Urinary bladder (tissue), 4 donors: ENCODE results near the gene CEACAM5. TPM values are rescaled to one million over a fixed set of nuclear protein-coding genes. Genes with fewer than 3 reads are reported as not detected.
"Not testable (repeated sequence)": the region's sequence is repeated elsewhere in the genome, so short reads cannot be mapped to it uniquely, and the experiment has no call there.

Source experiments
- DNase-seq: peaks from one replicate; pipeline ENCODE4 v3.0.0-alpha.2; 2015; ENCODE audit errors: extremely low spot score
- H3K27ac ChIP-seq: one replicate; pipeline ENCODE4 v1.5.1; 2013; ENCODE audit warnings: low read depth, mild to moderate bottlenecking, moderate library complexity
- H3K36me3 ChIP-seq: one replicate; pipeline ENCODE4 v1.6.1; 2013; ENCODE audit warnings: mild to moderate bottlenecking, moderate library complexity; ENCODE audit not compliant: insufficient read depth
- H3K4me1 ChIP-seq: one replicate; pipeline ENCODE4 v1.6.1; 2013; ENCODE audit warnings: mild to moderate bottlenecking, moderate library complexity; ENCODE audit not compliant: insufficient read depth
- H3K4me3 ChIP-seq: one replicate; pipeline ENCODE4 v1.5.1; 2013; ENCODE audit warnings: low read depth, low read length
- WGBS: extraction: QIAGEN DNeasy Blood & Tissue Kit; methylation state at CpG from one replicate; pipeline ENCODE4 v1.1.7; 2013; 5-methylcytosine and 5-hydroxymethylcytosine counted together
- polyA plus RNA-seq: library from polyadenylated mRNA; stranded (reverse); fragments of 200-250 nt; gene quantifications from one replicate; pipeline ENCODE4 v1.2.3, GENCODE V29; 2013
- total RNA-seq: library from RNA; depleted of rRNA; stranded (reverse); fragments of >200 nt; gene quantifications from one replicate; pipeline ENCODE4 v1.2.3, GENCODE V29; 2014
- donor health status: healthy with polysubstance abuse.
- donor health status: healthy.

The CEACAM5 gene
- total and polyA plus RNA-seq, 2 donors, result not detected

DNA sequence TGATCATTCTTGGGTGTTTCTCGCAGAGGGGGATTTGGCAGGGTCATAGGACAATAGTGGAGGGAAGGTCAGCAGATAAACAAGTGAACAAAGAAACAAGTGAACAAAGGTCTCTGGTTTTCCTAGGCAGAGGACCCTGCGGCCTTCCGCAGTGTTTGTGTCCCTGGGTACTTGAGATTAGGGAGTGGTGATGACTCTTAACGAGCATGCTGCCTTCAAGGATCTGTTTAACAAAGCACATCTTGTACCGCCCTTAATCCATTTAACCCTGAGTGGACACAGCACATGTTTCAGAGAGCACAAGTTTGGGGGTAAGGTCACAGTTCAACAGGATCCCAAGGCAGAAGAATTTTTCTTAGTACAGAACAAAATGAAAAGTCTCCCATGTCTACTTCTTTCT is 59.7 kb downstream of the CEACAM5 start:
- not testable (repeated sequence) for H3K4me1 ChIP-seq, H3K27ac ChIP-seq, H3K4me3 ChIP-seq, H3K36me3 ChIP-seq, DNase-seq
- 62% methylated on average over 5 of the region's 5 CpGs for WGBS

DNA sequence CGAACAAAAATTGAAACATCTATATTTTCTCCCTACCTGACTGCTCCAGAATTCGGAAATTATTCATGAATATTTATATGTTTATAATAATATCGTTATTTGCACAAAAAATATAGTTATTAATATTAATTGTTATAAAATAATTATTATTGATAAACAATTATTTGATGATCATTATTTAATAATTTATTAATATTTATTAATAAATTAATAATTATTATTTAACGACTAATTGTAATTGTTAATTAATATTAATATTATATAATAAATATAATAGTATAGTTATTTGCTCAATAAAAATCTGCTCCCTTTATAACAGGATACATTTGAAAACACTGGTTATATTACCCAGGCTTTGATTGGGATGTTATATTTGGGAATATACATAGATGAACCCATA is 61.2 kb downstream of the CEACAM5 start:
- H3K4me3 ChIP-seq, result no peak overlapping the region
- DNase-seq, result no peak
- no peak overlapping the region for H3K27ac ChIP-seq
- no peaks in the 10 kb centered on the region for H3K36me3 ChIP-seq
- WGBS, result 93% methylated on average over 4 of the region's 4 CpGs
- H3K4me1 ChIP-seq, result no peaks in the 10 kb centered on the region

DNA sequence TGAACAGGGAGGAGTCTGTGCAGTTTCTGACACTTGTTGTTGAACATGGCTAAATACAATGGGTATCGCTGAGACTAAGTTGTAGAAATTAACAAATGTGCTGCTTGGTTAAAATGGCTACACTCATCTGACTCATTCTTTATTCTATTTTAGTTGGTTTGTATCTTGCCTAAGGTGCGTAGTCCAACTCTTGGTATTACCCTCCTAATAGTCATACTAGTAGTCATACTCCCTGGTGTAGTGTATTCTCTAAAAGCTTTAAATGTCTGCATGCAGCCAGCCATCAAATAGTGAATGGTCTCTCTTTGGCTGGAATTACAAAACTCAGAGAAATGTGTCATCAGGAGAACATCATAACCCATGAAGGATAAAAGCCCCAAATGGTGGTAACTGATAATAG is 63.0 kb downstream of the CEACAM5 start:
- no peak for DNase-seq
- H3K27ac ChIP-seq, result no peak overlapping the region
- H3K4me1 ChIP-seq, result no peaks in the 10 kb centered on the region
- no peaks in the 10 kb centered on the region for H3K36me3 ChIP-seq
- H3K4me3 ChIP-seq, result no peak overlapping the region
- WGBS, result 90% methylated on average over 2 of the region's 2 CpGs

DNA sequence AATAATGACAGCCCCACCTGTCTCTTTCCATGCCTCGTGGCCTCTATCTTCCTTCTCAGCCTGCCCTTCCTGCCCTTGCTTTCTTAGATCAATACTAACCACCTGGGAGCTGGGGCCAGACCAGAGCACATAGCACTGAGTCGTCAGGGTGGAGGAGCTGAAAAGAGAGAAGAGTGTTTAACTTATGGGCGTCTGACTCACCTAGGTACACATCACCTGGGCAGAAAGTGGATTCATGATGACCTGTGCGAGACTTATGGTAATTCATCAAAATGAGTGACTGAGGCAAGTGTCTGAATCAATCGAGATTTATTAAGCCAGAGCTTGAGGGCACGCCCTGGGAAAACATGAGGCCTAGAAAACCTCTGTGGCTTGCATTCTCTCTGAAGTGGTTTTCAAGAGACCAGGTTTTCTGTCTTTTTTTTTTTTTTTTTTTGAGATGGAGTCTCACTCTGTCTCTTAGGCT is 66.1 kb downstream of the CEACAM5 start:
- Histone ChIP-seq H3K27ac (no peak overlapping the region), H3K4me3 (no peak overlapping the region), H3K36me3 (no peaks in the 10 kb centered on the region), H3K4me1 (no peaks in the 10 kb centered on the region)
- WGBS, result 65% methylated on average over 6 of the region's 6 CpGs
- peak; percentile 21 for DNase-seq

DNA sequence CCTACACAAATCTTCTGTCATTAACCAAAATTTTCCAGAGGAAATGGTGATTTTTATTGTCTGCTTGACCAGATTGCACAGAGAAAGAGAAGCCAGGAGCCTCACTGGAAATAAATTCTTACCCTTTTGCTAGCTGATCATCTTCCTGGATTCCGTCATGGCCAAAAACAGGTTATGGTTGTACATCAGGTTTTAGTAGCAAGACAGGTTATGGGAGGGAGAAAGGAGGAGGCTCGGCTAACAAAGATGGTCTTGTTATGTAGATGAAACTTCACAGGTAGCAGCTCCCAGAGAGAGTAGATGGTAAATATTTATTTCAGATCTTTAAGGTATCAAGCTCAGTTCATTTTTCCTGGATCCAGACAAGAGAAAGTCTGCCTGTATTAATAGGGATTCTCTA is 68.3 kb downstream of the CEACAM5 start:
- peak; percentile 26 for DNase-seq
- Histone ChIP-seq H3K27ac (no peak overlapping the region), H3K4me1 (no peaks in the 10 kb centered on the region), H3K4me3 (no peak overlapping the region), H3K36me3 (no peaks in the 10 kb centered on the region)
- 64% methylated on average over 2 of the region's 2 CpGs for WGBS

Other genes starting within 250 kb of the CEACAM5 start
- gene CEACAM21, start 132.5 kb upstream of the CEACAM5 start, total RNA-seq, result 2.1 TPM
- gene CEACAM21, start 132.5 kb upstream of the CEACAM5 start, polyA plus RNA-seq, result 0.90 TPM
- gene CEACAM4, start 81.6 kb upstream of the CEACAM5 start, total RNA-seq, result not detected
- gene CEACAM4, start 81.6 kb upstream of the CEACAM5 start, polyA plus RNA-seq, result 1.6 TPM
- not detected for gene CEACAM7, start 20.4 kb upstream of the CEACAM5 start, total RNA-seq
- not detected for gene CEACAM7, start 20.4 kb upstream of the CEACAM5 start, polyA plus RNA-seq
- 2.2 TPM for gene CEACAM6, start 46.9 kb downstream of the CEACAM5 start, total RNA-seq
- not detected for gene CEACAM6, start 46.9 kb downstream of the CEACAM5 start, polyA plus RNA-seq
- not detected for gene CEACAM3, start 88.0 kb downstream of the CEACAM5 start, total RNA-seq
- not detected for gene CEACAM3, start 88.0 kb downstream of the CEACAM5 start, polyA plus RNA-seq
- not detected for gene LYPD4, start 136.1 kb downstream of the CEACAM5 start, total RNA-seq
- gene LYPD4, start 136.1 kb downstream of the CEACAM5 start, polyA plus RNA-seq, result not detected
- gene DMRTC2, start 136.4 kb downstream of the CEACAM5 start, total RNA-seq, result not detected
- not detected for gene DMRTC2, start 136.4 kb downstream of the CEACAM5 start, polyA plus RNA-seq
- 377 TPM for gene RPS19, start 151.6 kb downstream of the CEACAM5 start, total RNA-seq
- 1,600 TPM for gene RPS19, start 151.6 kb downstream of the CEACAM5 start, polyA plus RNA-seq
- 0.37 TPM for gene CD79A, start 168.7 kb downstream of the CEACAM5 start, total RNA-seq
- gene CD79A, start 168.7 kb downstream of the CEACAM5 start, polyA plus RNA-seq, result 0.80 TPM
- gene ARHGEF1, start 174.6 kb downstream of the CEACAM5 start, total RNA-seq, result 20.1 TPM
- 59.2 TPM for gene ARHGEF1, start 174.6 kb downstream of the CEACAM5 start, polyA plus RNA-seq
- not detected for gene ERFL, start 219.8 kb downstream of the CEACAM5 start, total RNA-seq
- 0.19 TPM for gene ERFL, start 219.8 kb downstream of the CEACAM5 start, polyA plus RNA-seq